Gastrocnemius medialis (tissue), 4 donors: ENCODE data around the gene UTP4. TPM values are rescaled to one million over a fixed set of nuclear protein-coding genes. Genes with fewer than 3 reads are reported as not detected.

Source experiments
- ATAC-seq, 2 donors: fragments of 150-250 bp; one replicate each; pipeline ENCODE4 v1.9.1; 2016
- DNase-seq, 2 donors: peaks; one replicate each; pipeline ENCODE4 v3.0.0-alpha.2; 2019
- H3K27ac ChIP-seq, 4 donors: fragments of 200-600 bp; sonication (generic); 1 replicate in 1 of 4; 2 replicates in 3 of 4; pipeline ENCODE4 v1.5.1; 2016 to 2018; ENCODE audit warnings: mild to moderate bottlenecking in 2 of 4, moderate library complexity in 1 of 4
- H3K27me3 ChIP-seq, 3 donors: fragments of 200-600 bp; sonication (generic) in 2 of 3; 1 replicate in 1 of 3; 2 replicates in 2 of 3; pipeline versions ENCODE4 v1.5.1 to v1.6.0; 2016 to 2019; ENCODE audit warnings: mild to moderate bottlenecking in 1 of 3, moderate library complexity in 1 of 3
- H3K36me3 ChIP-seq, 2 donors: fragments of 200-600 bp; sonication (generic) in 1 of 2; one replicate each; pipeline ENCODE4 v1.5.1; 2017 to 2018
- H3K4me1 ChIP-seq, 2 donors: fragments of 200-600 bp; sonication (generic) in 1 of 2; one replicate each; pipeline ENCODE4 v1.5.1; 2016 to 2017; ENCODE audit warnings: mild to moderate bottlenecking in 2 of 2
- H3K4me3 ChIP-seq, 4 donors: fragments of 200-600 bp; sonication (generic) in 3 of 4; 1 replicate in 1 of 4; 2 replicates in 3 of 4; pipeline ENCODE4 v1.5.1; 2016 to 2019; ENCODE audit warnings: mild to moderate bottlenecking in 2 of 4
- H3K9me3 ChIP-seq, 3 donors: fragments of 200-600 bp; sonication (generic) in 2 of 3; 1 replicate in 1 of 3; 2 replicates in 2 of 3; pipeline ENCODE4 v1.5.1; 2016 to 2019
- POLR2A ChIP-seq, 2 donors: fragments of 450-650 bp; IDR thresholded peaks; one replicate each; pipeline ENCODE4 v1.6.1; 2017; ENCODE audit warnings: antibody characterized with exemption in 2 of 2, mild to moderate bottlenecking in 2 of 2, moderate library complexity in 2 of 2
- in situ Hi-C, 4 donors: fragments of 200-750 bp; cut with MboI; loops; one replicate each; pipeline versions ENCODE4 v1.15.0 to v1.8.0; 2017; ENCODE audit warnings: low sequenced_read_pairs in 4 of 4
- intact Hi-C: fragments of 100-400 bp; cut with DNase I; formaldehyde crosslinking; loops from one replicate; pipeline ENCODE4 v1.15.1; 2023; ENCODE audit warnings: low total_unique reads
- total RNA-seq, 4 donors: library from RNA; depleted of rRNA; stranded (reverse); fragments of >200 nt; gene quantifications; one replicate each; pipeline versions ENCODE4 v1.1.0 to v1.2.3, GENCODE V29; 2016
- TF ChIP-seq, protein P1 (sequence below), 5 experiments: fragments of 450-650 bp in 3 of 5; fragments of 200-600 bp in 2 of 5; sonication (generic) in 2 of 5; IDR thresholded peaks in 4 of 5; conservative IDR thresholded peaks in 1 of 5; 1 replicate in 4 of 5; 2 replicates in 1 of 5; pipeline ENCODE4 v1.5.1; 2016 to 2019; ENCODE audit warnings: antibody characterized with exemption in 5 of 5, mild to moderate bottlenecking in 3 of 5, moderate library complexity in 3 of 5

UTP4 gene
- total RNA-seq, 4 donors from 2014 or later, result 33.1 to 44.2 (median 35.5) TPM

GRCh38 chr16:69201291-69201690 lies 68.8 kb downstream of the UTP4 start:
- in situ Hi-C loops, result no loop called here
- Histone ChIP-seq H3K9me3 (no peaks in the 10 kb centered on the region), H3K4me3 (no peak overlapping the region), H3K36me3 (no peaks in the 10 kb centered on the region), H3K27me3 (no peaks in the 10 kb centered on the region), H3K4me1 (peaks cover 0 to 6% of the 10 kb centered on the region in 2 donors), H3K27ac (peak overlapping the region in 1 of 4 donors; percentile 3)
- DNase-seq (no peak), ATAC-seq (no peak)
- no peak for TF ChIP-seq POLR2A (IDR thresholded peaks at IDR 0.05)
- TF ChIP-seq, protein P1, sequence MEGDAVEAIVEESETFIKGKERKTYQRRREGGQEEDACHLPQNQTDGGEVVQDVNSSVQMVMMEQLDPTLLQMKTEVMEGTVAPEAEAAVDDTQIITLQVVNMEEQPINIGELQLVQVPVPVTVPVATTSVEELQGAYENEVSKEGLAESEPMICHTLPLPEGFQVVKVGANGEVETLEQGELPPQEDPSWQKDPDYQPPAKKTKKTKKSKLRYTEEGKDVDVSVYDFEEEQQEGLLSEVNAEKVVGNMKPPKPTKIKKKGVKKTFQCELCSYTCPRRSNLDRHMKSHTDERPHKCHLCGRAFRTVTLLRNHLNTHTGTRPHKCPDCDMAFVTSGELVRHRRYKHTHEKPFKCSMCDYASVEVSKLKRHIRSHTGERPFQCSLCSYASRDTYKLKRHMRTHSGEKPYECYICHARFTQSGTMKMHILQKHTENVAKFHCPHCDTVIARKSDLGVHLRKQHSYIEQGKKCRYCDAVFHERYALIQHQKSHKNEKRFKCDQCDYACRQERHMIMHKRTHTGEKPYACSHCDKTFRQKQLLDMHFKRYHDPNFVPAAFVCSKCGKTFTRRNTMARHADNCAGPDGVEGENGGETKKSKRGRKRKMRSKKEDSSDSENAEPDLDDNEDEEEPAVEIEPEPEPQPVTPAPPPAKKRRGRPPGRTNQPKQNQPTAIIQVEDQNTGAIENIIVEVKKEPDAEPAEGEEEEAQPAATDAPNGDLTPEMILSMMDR (IDR thresholded peaks at IDR 0.05 in 4 of 5, conservative IDR thresholded peaks at IDR 0.05 in 1 of 5), result no peak
- intact Hi-C loops, result no loop called here

GRCh38 chr16:69201787-69202186 lies 69.3 kb downstream of the UTP4 start:
- Histone ChIP-seq H3K36me3 (no peaks in the 10 kb centered on the region), H3K27me3 (no peaks in the 10 kb centered on the region), H3K4me3 (no peak overlapping the region), H3K9me3 (no peaks in the 10 kb centered on the region), H3K27ac (peak overlapping the region in 2 of 4 donors; percentile 3 to 35), H3K4me1 (peaks cover 0 to 6% of the 10 kb centered on the region in 2 donors)
- intact Hi-C loops, result no loop called here
- no peak for DNase-seq
- in situ Hi-C loops, result no loop called here
- TF ChIP-seq, protein P1 (IDR thresholded peaks at IDR 0.05 in 4 of 5, conservative IDR thresholded peaks at IDR 0.05 in 1 of 5), result no peak
- TF ChIP-seq POLR2A (IDR thresholded peaks at IDR 0.05), result no peak
- no peak for ATAC-seq

DNA sequence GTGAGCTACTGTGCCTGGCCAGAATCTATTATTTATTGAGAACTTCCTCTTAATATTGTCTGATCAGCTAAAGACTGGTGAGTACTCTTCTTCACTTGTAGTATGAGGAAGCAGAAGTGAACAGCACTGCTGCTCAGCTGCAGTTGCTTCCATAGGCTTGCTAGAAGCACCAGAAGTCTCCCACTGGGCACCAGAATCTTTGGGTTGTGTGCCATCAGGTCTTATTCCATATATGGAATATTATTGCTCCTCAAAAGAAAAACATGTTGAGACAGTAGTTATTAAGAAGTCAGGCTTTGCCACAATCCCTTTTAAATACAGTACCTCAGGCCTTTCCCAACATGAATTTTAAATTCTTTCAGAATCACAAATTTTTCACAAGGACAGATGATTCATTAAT lies 71.7 kb downstream of the UTP4 start:
- Histone ChIP-seq H3K4me3 (no peak overlapping the region), H3K27me3 (no peaks in the 10 kb centered on the region), H3K9me3 (no peaks in the 10 kb centered on the region), H3K4me1 (peaks cover 0 to 6% of the 10 kb centered on the region in 2 donors), H3K36me3 (no peaks in the 10 kb centered on the region), H3K27ac (peak overlapping the region in 1 of 4 donors; percentile 6)
- no peak for TF ChIP-seq POLR2A (IDR thresholded peaks at IDR 0.05)
- TF ChIP-seq, protein P1 (IDR thresholded peaks at IDR 0.05 in 4 of 5, conservative IDR thresholded peaks at IDR 0.05 in 1 of 5), result no peak
- in situ Hi-C loops (no loop called here), intact Hi-C loops (no loop called here)
- no peak for DNase-seq
- no peak for ATAC-seq

DNA sequence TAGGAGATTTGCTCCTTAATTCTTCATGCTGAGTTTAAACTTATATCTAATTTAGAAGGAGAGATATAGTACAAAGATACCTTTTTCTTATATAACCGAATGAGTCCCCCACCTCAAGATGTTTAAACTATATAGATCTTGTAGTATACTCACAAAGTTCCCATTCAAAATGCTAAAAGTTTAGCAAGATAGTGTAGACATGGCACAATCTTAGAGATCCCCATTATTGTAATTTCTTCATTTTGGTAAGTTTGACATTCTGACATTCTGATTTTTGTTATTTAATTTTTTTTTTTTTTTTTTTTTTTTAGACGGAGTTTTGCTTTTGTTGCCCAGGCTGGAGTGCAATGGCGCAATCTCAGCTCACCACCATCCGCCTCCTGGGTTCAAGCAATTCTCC lies 77.3 kb downstream of the UTP4 start:
- H3K27ac ChIP-seq, result no peak overlapping the region
- no peak overlapping the region for H3K4me3 ChIP-seq
- intact Hi-C loops (no loop called here), in situ Hi-C loops (no loop called here)
- H3K4me1 ChIP-seq, result peaks cover 0 to 2% of the 10 kb centered on the region in 2 donors
- ATAC-seq (no peak), DNase-seq (no peak)
- no peaks in the 10 kb centered on the region for H3K27me3 ChIP-seq
- no peak for TF ChIP-seq POLR2A (IDR thresholded peaks at IDR 0.05)
- TF ChIP-seq, protein P1 (IDR thresholded peaks at IDR 0.05 in 4 of 5, conservative IDR thresholded peaks at IDR 0.05 in 1 of 5), result no peak
- no peaks in the 10 kb centered on the region for H3K9me3 ChIP-seq
- no peaks in the 10 kb centered on the region for H3K36me3 ChIP-seq

DNA sequence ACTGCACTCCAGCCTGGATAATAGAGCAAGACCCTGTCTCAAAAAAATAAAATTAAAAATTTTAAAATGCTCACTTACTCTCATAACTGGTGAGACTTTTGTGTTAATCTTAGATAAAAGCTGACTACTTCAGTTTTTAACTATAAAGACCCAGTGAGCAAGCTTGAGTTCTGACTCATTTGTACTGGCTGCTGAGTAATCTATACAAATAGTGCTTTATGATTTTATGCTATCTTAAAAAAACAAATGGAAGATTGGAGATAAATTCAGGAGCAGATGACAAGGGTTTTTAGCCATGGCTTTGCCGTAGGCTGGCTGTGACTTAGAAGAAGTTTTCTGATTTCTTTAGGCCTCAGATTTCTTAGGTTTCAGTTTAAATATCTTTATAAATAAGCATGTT lies 85.0 kb downstream of the UTP4 start:
- Histone ChIP-seq H3K9me3 (no peaks in the 10 kb centered on the region), H3K4me1 (peaks cover 4 to 7% of the 10 kb centered on the region in 2 donors), H3K27ac (no peak overlapping the region), H3K4me3 (no peak overlapping the region), H3K36me3 (no peaks in the 10 kb centered on the region), H3K27me3 (no peaks in the 10 kb centered on the region)
- TF ChIP-seq POLR2A (IDR thresholded peaks at IDR 0.05), result no peak
- TF ChIP-seq, protein P1 (IDR thresholded peaks at IDR 0.05 in 4 of 5, conservative IDR thresholded peaks at IDR 0.05 in 1 of 5), result no peak
- no peak for ATAC-seq
- no peak for DNase-seq
- intact Hi-C loops, result no loop called here
- in situ Hi-C loops, result no loop called here
